ENCODE data around the gene ETS1.
A peak's percentile ranks its signal among the peaks of the same experiment; 100 is the strongest.

The ETS1 gene

GRCh38 chr11:128496249-128496648 lies 91.1 kb downstream of the ETS1 start:
- TF ChIP-seq SIN3A (IDR thresholded peaks at IDR 0.05; ENCODE audit: borderline replicate concordance, insufficient read depth, low read length) (peak; percentile 44; the same call in 1 of the 2 replicates), TAF1 (IDR thresholded peaks at IDR 0.05; ENCODE audit: borderline replicate concordance, insufficient read depth, low read length) (no peak), FOXP2 (optimal IDR thresholded peaks at IDR 0.05; ENCODE audit: borderline replicate concordance, extremely low read depth, extremely low read length, insufficient read depth) (no peak)

- no peak for TF ChIP-seq SIN3A (IDR thresholded peaks at IDR 0.05; ENCODE audit: borderline replicate concordance, insufficient read depth, low read length)
- TF ChIP-seq FOXP2 (optimal IDR thresholded peaks at IDR 0.05; ENCODE audit: borderline replicate concordance, extremely low read depth, extremely low read length, insufficient read depth): no peak
- peak; percentile 28; the same call in 1 of the 2 replicates for TF ChIP-seq POLR2AphosphoS5 (IDR thresholded peaks at IDR 0.05; ENCODE audit: low read depth, low read length)
These were observed 92.7 kb downstream of the ETS1 start for GRCh38 chr11:128494418-128495332.

- no peak for TF ChIP-seq POLR2AphosphoS5 (IDR thresholded peaks at IDR 0.05; ENCODE audit: low read depth, low read length)
- no peak for TF ChIP-seq TAF1 (IDR thresholded peaks at IDR 0.05; ENCODE audit: borderline replicate concordance, insufficient read depth, low read length)
These were observed 93.8 kb downstream of the ETS1 start for GRCh38 chr11:128493570-128493965.

GRCh38 chr11:128492903-128493569 lies 94.3 kb downstream of the ETS1 start:
- TF ChIP-seq TAF1 (IDR thresholded peaks at IDR 0.05; ENCODE audit: borderline replicate concordance, insufficient read depth, low read length) (no peak), REST (IDR thresholded peaks at IDR 0.05; ENCODE audit: insufficient read depth in 1 of 2, low read depth in 2 of 2, low read length in 2 of 2) (no peak), POLR2AphosphoS5 (IDR thresholded peaks at IDR 0.05; ENCODE audit: low read depth, low read length) (peak; percentile 71), FOXP2 (optimal IDR thresholded peaks at IDR 0.05; ENCODE audit: borderline replicate concordance, extremely low read depth, extremely low read length, insufficient read depth) (no peak), SIN3A (IDR thresholded peaks at IDR 0.05; ENCODE audit: borderline replicate concordance, insufficient read depth, low read length) (no peak)

- TF ChIP-seq POLR2AphosphoS5 (IDR thresholded peaks at IDR 0.05; ENCODE audit: low read depth, low read length) (no peak; the same call in 1 of the 2 replicates), FOXP2 (optimal IDR thresholded peaks at IDR 0.05; ENCODE audit: borderline replicate concordance, extremely low read depth, extremely low read length, insufficient read depth) (no peak), SIN3A (IDR thresholded peaks at IDR 0.05; ENCODE audit: borderline replicate concordance, insufficient read depth, low read length) (no peak), TAF1 (IDR thresholded peaks at IDR 0.05; ENCODE audit: borderline replicate concordance, insufficient read depth, low read length) (no peak), REST (IDR thresholded peaks at IDR 0.05; ENCODE audit: insufficient read depth in 1 of 2, low read depth in 2 of 2, low read length in 2 of 2) (no peak)
These were observed 94.9 kb downstream of the ETS1 start for GRCh38 chr11:128492461-128492860.

- peak; percentile 17; the same call in 1 of the 2 replicates for TF ChIP-seq POLR2AphosphoS5 (IDR thresholded peaks at IDR 0.05; ENCODE audit: low read depth, low read length)
- no peak for TF ChIP-seq TAF1 (IDR thresholded peaks at IDR 0.05; ENCODE audit: borderline replicate concordance, insufficient read depth, low read length)
- TF ChIP-seq REST (IDR thresholded peaks at IDR 0.05; ENCODE audit: insufficient read depth in 1 of 2, low read depth in 2 of 2, low read length in 2 of 2): no peak
These were observed 96.0 kb downstream of the ETS1 start for GRCh38 chr11:128491195-128491936.
